ENCODE data around the gene CRAMP1. TPM values are rescaled to one million over a fixed set of nuclear protein-coding genes. Genes with fewer than 3 reads are reported as not detected.

Gene CRAMP1
- polyA plus RNA-seq, 2 of the 4 experiments (the other 2 are of a cell fraction), result 6.5 to 9.1 TPM

DNA sequence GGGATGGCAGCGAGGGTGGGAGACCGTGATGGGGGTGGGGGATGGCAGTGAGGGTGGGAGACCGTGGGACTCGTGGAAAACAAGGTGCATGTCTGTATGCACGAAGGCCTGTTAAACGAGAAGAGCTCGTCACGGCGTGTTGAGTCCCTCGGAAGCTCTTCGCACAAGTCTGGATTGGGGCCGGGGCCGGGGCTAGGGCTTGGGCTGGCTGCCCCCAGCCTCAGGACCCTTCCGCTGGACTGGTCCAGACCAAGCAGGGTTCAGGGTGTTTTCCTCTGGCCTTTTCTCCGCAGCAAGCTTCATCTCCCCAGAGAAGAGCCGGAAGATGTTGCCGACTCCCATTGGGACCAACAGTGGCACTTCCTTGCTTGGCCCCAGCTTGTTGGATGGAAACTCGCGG lies 58.2 kb downstream of the CRAMP1 start:
- 92% methylated on average over 16 of the region's 19 CpGs for WGBS (ENCODE audit: missing lambda C conversion rate)
- H3K27ac ChIP-seq, result no peak overlapping the region
- ChIA-PET POLR2A (no interaction called here), CTCF (interaction anchor here (0.8 to 1.4 kb wide), 2 partner anchors 21 to 35 kb away, joined by 4 to 5 read pairs; partner anchors contain the start of gene MAPK8IP3)
- FAIRE-seq, result no peak
- no peak for DNase-seq (ENCODE audit: low read depth in 1 of 2, low spot score in 1 of 2)
- no peak overlapping the region for H3K4me2 ChIP-seq
- peaks cover 11% of the 10 kb centered on the region for H3K4me1 ChIP-seq
- no peaks in the 10 kb centered on the region for H3K9me3 ChIP-seq
- no peak for ATAC-seq
- no peak overlapping the region for H3K4me3 ChIP-seq
- TF ChIP-seq, protein P1, sequence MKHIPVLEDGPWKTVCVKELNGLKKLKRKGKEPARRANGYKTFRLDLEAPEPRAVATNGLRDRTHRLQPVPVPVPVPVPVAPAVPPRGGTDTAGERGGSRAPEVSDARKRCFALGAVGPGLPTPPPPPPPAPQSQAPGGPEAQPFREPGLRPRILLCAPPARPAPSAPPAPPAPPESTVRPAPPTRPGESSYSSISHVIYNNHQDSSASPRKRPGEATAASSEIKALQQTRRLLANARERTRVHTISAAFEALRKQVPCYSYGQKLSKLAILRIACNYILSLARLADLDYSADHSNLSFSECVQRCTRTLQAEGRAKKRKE (CRISPR knock-in tag; IDR thresholded peaks at IDR 0.05; ENCODE audit: low read depth), result no peak
- TF ChIP-seq CBX2 (IDR thresholded peaks at IDR 0.05; ENCODE audit: borderline replicate concordance, low read depth), result no peak
- no peak for TF ChIP-seq MAX (IDR thresholded peaks at IDR 0.05)

DNA sequence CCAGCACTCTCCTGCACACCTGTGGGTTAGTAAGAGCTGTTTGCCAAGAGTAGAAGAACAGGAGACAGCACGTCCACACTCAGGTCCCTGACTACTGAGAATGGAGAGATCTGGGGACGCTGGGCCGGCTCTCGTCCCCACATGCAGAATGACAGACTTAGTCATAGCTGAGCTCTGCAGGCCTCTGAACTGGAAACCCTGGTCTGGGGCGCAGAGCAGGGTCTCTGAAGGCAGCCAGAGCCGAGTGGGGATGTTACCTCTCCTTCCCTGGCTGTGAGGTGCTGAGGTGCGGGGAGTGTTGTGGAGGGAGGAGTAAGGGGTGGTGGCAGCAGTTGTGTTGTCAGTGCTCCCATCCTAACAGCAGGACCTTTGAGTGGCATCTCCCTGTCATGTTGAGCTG lies 58.7 kb downstream of the CRAMP1 start:
- no peak for DNase-seq (ENCODE audit: low read depth in 1 of 2, low spot score in 1 of 2)
- H3K4me2 ChIP-seq, result no peak overlapping the region
- H3K4me3 ChIP-seq, result no peak overlapping the region
- no peak for TF ChIP-seq RCOR1 (IDR thresholded peaks at IDR 0.05; ENCODE audit: low read depth, low read length)
- no peak for TF ChIP-seq EHF (CRISPR knock-in tag; IDR thresholded peaks at IDR 0.05)
- TF ChIP-seq BHLHE40 (IDR thresholded peaks at IDR 0.05; ENCODE audit: low read depth, low read length), result no peak
- no peak for TF ChIP-seq NFE2L2 (conservative IDR thresholded peaks at IDR 0.05; ENCODE audit: low read length)
- TF ChIP-seq REST (IDR thresholded peaks at IDR 0.05), result no peak
- no peak for TF ChIP-seq CBX2 (IDR thresholded peaks at IDR 0.05; ENCODE audit: borderline replicate concordance, low read depth)
- no peak for TF ChIP-seq PHF8 (IDR thresholded peaks at IDR 0.05; ENCODE audit: borderline replicate concordance, low read depth)
- 92% methylated on average over 7 of the region's 7 CpGs for WGBS (ENCODE audit: missing lambda C conversion rate)
- H3K9me3 ChIP-seq, result no peaks in the 10 kb centered on the region
- H3K4me1 ChIP-seq, result peaks cover 12% of the 10 kb centered on the region
- ChIA-PET POLR2A (no interaction called here), CTCF (interaction anchor here (0.8 to 1.6 kb wide), 3 partner anchors 21 to 62 kb away, joined by 3 to 5 read pairs (median 4); partner anchors contain the start of gene MAPK8IP3)
- no peak for FAIRE-seq
- H3K27ac ChIP-seq, result no peak overlapping the region
- no peak for ATAC-seq

DNA sequence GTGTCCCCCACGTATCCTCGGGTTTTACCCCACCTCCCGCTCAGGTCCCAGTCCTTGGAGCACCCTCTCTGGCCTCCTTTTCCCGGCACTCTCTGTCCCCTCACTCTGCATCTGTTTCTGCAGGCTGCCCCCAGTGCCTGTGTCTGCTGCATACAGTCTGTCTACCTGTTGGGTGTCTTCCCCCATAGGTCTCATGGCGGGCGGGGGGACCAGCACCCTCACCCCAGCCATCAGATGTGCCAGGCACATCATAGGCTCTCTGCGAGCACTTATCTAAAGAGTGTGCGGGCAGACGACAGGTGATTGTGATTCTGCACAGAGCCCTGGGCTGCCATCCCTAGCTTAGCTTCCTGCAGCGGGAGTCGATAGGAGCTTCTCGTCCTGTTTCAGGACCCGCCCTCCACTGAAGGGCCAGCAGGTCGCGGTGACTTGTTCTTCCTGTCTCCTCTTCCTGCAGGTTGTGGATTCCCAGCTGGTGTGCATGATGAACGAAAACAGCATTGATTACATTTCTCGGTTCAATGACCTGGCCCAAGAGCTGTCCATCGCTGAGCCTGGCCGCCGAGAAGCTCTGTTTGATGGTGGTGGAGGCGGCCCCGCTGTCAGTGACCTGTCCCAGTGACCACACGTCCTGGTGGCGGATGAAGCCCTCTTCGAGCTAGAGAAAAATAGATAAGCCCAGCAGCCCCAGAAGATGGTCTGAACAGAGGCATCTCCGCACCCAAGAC lies 61.4 kb downstream of the CRAMP1 start:
- ATAC-seq, result no peak
- ChIA-PET POLR2A (interaction anchor here (1.2 kb wide), 1 partner anchor 33 kb away, joined by 4 read pairs; the partner anchor contains the start of gene MAPK8IP3), CTCF (interaction anchor here (0.7 to 7.3 kb wide), 3 partner anchors 21 to 92 kb away, joined by 3 to 63 read pairs (median 4); partner anchors contain the start of gene MAPK8IP3)
- H3K9me3 ChIP-seq, result no peaks in the 10 kb centered on the region
- H3K4me2 ChIP-seq, result no peak overlapping the region
- 96% methylated on average over 26 of the region's 26 CpGs for WGBS (ENCODE audit: missing lambda C conversion rate)
- DNase-seq (ENCODE audit: low read depth in 1 of 2, low spot score in 1 of 2), result no peak
- no peak for FAIRE-seq
- H3K4me3 ChIP-seq, result no peak overlapping the region
- TF ChIP-seq CBX8 (IDR thresholded peaks at IDR 0.05), result no peak
- no peak for TF ChIP-seq MAZ (IDR thresholded peaks at IDR 0.05; ENCODE audit: borderline replicate concordance, low read depth, low read length)
- H3K27ac ChIP-seq, result no peak overlapping the region
- peaks cover 17% of the 10 kb centered on the region for H3K4me1 ChIP-seq

- Histone ChIP-seq H3K27ac (0 out of 6 replicates have a peak overlapping the region, but pooled peaks of 1 of the 2 experiments have one; percentile 37), H3K4me1 (peaks cover 19% of the 10 kb centered on the region), H3K4me2 (peak overlapping the region; percentile 26; the same call in 2 of the 3 replicates), H3K4me3 (no peak overlapping the region), H3K9me3 (no peaks in the 10 kb centered on the region)
- CTCF ChIA-PET, result interaction anchor here (1.0 to 7.3 kb wide), 3 partner anchors 22 to 53 kb away, joined by 3 to 63 read pairs (median 3); partner anchors contain the start of gene MAPK8IP3
- FAIRE-seq (no peak), DNase-seq (ENCODE audit: low read depth in 1 of 2, low spot score in 1 of 2) (no peak), ATAC-seq (no peak)
- TF ChIP-seq ZC3H11A (IDR thresholded peaks at IDR 0.05) (no peak), HOXB5 (CRISPR knock-in tag; IDR thresholded peaks at IDR 0.05) (no peak), RFX5 (IDR thresholded peaks at IDR 0.05) (no peak), GATA3 (IDR thresholded peaks at IDR 0.05; ENCODE audit: borderline replicate concordance) (no peak), CHD2 (IDR thresholded peaks at IDR 0.05; ENCODE audit: low read length, partially characterized antibody) (no peak), SREBF2 (IDR thresholded peaks at IDR 0.05) (no peak), RARB (CRISPR knock-in tag; IDR thresholded peaks at IDR 0.05) (no peak), ZNF302 (CRISPR knock-in tag; IDR thresholded peaks at IDR 0.05) (no peak), NFE2L2 (conservative IDR thresholded peaks at IDR 0.05; ENCODE audit: low read length) (no peak), KDM5A (IDR thresholded peaks at IDR 0.05) (no peak), TP53 (CRISPR knock-in tag; IDR thresholded peaks at IDR 0.05) (no peak), RNF2 (IDR thresholded peaks at IDR 0.05; ENCODE audit: borderline replicate concordance, low read depth) (no peak), ZSCAN20 (CRISPR knock-in tag; IDR thresholded peaks at IDR 0.05) (no peak)
- POLR2A ChIA-PET, result interaction anchor here (0.7 to 1.2 kb wide), 2 partner anchors 31 to 32 kb away, joined by 4 read pairs; partner anchors contain the start of gene MAPK8IP3
- 80% methylated on average over 7 of the region's 7 CpGs for WGBS (ENCODE audit: missing lambda C conversion rate)
Observed at GRCh38 chr16:1674306-1674705, 62.1 kb downstream of the CRAMP1 start.
